GM20431 (cell line): ENCODE data around the gene ST3GAL5.

ENCODE experiments used
- in situ Hi-C: fragments of 300-500 bp; cut with MseI, MboI; formaldehyde crosslinking; loops from one replicate; pipeline ENCODE4 v1.15.0; 2020; ENCODE audit warnings: low sequenced_read_pairs; ENCODE audit not compliant: unreplicated experiment

ST3GAL5 gene

GRCh38 chr2:85920810-85921545, 32.2 kb upstream of the ST3GAL5 start:
- in situ Hi-C loops: no loop called here

GRCh38 chr2:85917887-85918795, 29.4 kb upstream of the ST3GAL5 start:
- in situ Hi-C loops: no loop called here

GRCh38 chr2:85915606-85916303, 27.0 kb upstream of the ST3GAL5 start:
- in situ Hi-C loops: no loop called here

- in situ Hi-C loops: no loop called here
These were observed 26.1 kb upstream of the ST3GAL5 start for GRCh38 chr2:85914922-85915321.

- in situ Hi-C loops: no loop called here
These were observed 25.4 kb upstream of the ST3GAL5 start for GRCh38 chr2:85913884-85914881.

- in situ Hi-C loops: no loop called here
These were observed 23.3 kb upstream of the ST3GAL5 start for GRCh38 chr2:85911814-85912692.

GRCh38 chr2:85911097-85911496, 22.3 kb upstream of the ST3GAL5 start:
- in situ Hi-C loops: no loop called here

GRCh38 chr2:85909005-85909404, 20.2 kb upstream of the ST3GAL5 start:
- in situ Hi-C loops: no loop called here

GRCh38 chr2:85908506-85908905, 19.7 kb upstream of the ST3GAL5 start:
- in situ Hi-C loops: no loop called here

- in situ Hi-C loops: no loop called here
These were observed 18.9 kb upstream of the ST3GAL5 start for GRCh38 chr2:85907671-85908157.

- in situ Hi-C loops: no loop called here
These were observed 18.0 kb upstream of the ST3GAL5 start for GRCh38 chr2:85906748-85907147.

GRCh38 chr2:85905891-85906290, 17.1 kb upstream of the ST3GAL5 start:
- in situ Hi-C loops: no loop called here

- in situ Hi-C loops: no loop called here
These were observed 16.4 kb upstream of the ST3GAL5 start for GRCh38 chr2:85905187-85905666.

- in situ Hi-C loops: no loop called here
These were observed 15.1 kb upstream of the ST3GAL5 start for GRCh38 chr2:85903849-85904248.

- in situ Hi-C loops: no loop called here
These were observed 13.7 kb upstream of the ST3GAL5 start for GRCh38 chr2:85902496-85902895.

GRCh38 chr2:85901155-85901554, 12.4 kb upstream of the ST3GAL5 start:
- in situ Hi-C loops: no loop called here

- in situ Hi-C loops: no loop called here
These were observed 11.6 kb upstream of the ST3GAL5 start for GRCh38 chr2:85900366-85900765.

- in situ Hi-C loops: no loop called here
These were observed 11.1 kb upstream of the ST3GAL5 start for GRCh38 chr2:85899849-85900248.
